ENCODE data around the gene FHL1.

Gene FHL1

DNA sequence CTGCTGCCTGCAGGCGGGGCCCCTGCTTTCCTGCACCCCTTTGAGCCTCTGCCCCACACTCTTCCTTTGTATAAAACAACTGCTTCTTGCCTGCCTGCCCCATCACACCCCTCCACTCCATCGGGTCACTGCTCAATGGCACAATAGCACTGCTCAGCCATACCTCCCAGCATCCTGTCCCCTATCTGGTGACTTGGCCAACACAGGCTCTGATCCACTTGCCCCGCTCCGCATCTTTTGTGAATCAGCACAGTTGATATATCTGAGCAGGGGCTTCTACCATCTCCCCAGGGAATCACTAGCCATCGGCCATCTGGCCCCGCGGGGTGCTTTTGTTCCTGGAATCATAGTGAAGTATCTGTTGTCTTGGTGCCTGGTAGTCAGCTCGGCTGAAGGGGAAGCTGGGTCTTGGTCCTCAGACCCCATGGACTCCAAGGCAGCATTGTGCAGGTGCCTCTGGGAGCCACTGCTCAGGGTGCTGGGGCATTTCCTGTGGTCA, 58.6 kb downstream of the FHL1 start:
- H4K20me1 ChIP-seq (ENCODE audit: insufficient read depth, low read length): no peaks in the 10 kb centered on the region
- H3K4me2 ChIP-seq (ENCODE audit: low read length): no peak overlapping the region
- H3K9me3 ChIP-seq (ENCODE audit: insufficient read depth, low read length): no peaks in the 10 kb centered on the region
- no peaks in the 10 kb centered on the region for H3K79me2 ChIP-seq (ENCODE audit: low read length)
- H3K9ac ChIP-seq (ENCODE audit: low read length): no peak overlapping the region
- no peak overlapping the region for H3K4me3 ChIP-seq (ENCODE audit: low read length)
- H3K27me3 ChIP-seq (ENCODE audit: low read depth, low read length): no peaks in the 10 kb centered on the region
- TF ChIP-seq, protein P1, sequence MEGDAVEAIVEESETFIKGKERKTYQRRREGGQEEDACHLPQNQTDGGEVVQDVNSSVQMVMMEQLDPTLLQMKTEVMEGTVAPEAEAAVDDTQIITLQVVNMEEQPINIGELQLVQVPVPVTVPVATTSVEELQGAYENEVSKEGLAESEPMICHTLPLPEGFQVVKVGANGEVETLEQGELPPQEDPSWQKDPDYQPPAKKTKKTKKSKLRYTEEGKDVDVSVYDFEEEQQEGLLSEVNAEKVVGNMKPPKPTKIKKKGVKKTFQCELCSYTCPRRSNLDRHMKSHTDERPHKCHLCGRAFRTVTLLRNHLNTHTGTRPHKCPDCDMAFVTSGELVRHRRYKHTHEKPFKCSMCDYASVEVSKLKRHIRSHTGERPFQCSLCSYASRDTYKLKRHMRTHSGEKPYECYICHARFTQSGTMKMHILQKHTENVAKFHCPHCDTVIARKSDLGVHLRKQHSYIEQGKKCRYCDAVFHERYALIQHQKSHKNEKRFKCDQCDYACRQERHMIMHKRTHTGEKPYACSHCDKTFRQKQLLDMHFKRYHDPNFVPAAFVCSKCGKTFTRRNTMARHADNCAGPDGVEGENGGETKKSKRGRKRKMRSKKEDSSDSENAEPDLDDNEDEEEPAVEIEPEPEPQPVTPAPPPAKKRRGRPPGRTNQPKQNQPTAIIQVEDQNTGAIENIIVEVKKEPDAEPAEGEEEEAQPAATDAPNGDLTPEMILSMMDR (IDR thresholded peaks at IDR 0.05; ENCODE audit: low read depth, low read length): no peak
- TF ChIP-seq EZH2phosphoT487 (IDR thresholded peaks at IDR 0.05; ENCODE audit: low read depth): no peak
- no peak overlapping the region for H3K27ac ChIP-seq (ENCODE audit: low read length)
- H3K36me3 ChIP-seq (replicated peaks; ENCODE audit: low read depth, low read length): no peaks in the 10 kb centered on the region
- H3K4me1 ChIP-seq (ENCODE audit: low read length): peaks cover 5% of the 10 kb centered on the region; the same call in 1 of the 2 replicates
- no peak overlapping the region for H2AFZ ChIP-seq (ENCODE audit: low read depth, low read length)

DNA sequence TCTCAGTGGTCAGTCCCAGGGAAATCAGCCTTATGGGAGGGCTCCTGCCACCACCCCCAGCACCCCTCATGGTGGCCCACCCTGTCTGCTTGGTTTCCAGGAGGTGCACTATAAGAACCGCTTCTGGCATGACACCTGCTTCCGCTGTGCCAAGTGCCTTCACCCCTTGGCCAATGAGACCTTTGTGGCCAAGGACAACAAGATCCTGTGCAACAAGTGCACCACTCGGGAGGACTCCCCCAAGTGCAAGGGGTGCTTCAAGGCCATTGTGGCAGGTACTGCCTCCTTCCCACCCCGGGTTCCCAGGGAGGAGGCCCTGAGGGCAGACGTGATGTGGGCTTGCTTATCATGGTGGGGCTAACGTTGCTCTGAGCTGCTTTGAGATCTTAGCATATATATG, 59.6 kb downstream of the FHL1 start:
- peaks cover 5% of the 10 kb centered on the region; the same call in 1 of the 2 replicates for H3K4me1 ChIP-seq (ENCODE audit: low read length)
- no peaks in the 10 kb centered on the region for H3K79me2 ChIP-seq (ENCODE audit: low read length)
- no peak overlapping the region for H3K4me3 ChIP-seq (ENCODE audit: low read length)
- TF ChIP-seq EZH2phosphoT487 (IDR thresholded peaks at IDR 0.05; ENCODE audit: low read depth): no peak
- TF ChIP-seq, protein P1 (IDR thresholded peaks at IDR 0.05; ENCODE audit: low read depth, low read length): no peak
- H3K4me2 ChIP-seq (ENCODE audit: low read length): no peak overlapping the region
- no peak overlapping the region for H3K27ac ChIP-seq (ENCODE audit: low read length)
- H4K20me1 ChIP-seq (ENCODE audit: insufficient read depth, low read length): no peaks in the 10 kb centered on the region
- no peak overlapping the region for H3K9ac ChIP-seq (ENCODE audit: low read length)
- H2AFZ ChIP-seq (ENCODE audit: low read depth, low read length): no peak overlapping the region
- no peaks in the 10 kb centered on the region for H3K9me3 ChIP-seq (ENCODE audit: insufficient read depth, low read length)
- H3K36me3 ChIP-seq (replicated peaks; ENCODE audit: low read depth, low read length): no peaks in the 10 kb centered on the region
- H3K27me3 ChIP-seq (ENCODE audit: low read depth, low read length): no peaks in the 10 kb centered on the region

DNA sequence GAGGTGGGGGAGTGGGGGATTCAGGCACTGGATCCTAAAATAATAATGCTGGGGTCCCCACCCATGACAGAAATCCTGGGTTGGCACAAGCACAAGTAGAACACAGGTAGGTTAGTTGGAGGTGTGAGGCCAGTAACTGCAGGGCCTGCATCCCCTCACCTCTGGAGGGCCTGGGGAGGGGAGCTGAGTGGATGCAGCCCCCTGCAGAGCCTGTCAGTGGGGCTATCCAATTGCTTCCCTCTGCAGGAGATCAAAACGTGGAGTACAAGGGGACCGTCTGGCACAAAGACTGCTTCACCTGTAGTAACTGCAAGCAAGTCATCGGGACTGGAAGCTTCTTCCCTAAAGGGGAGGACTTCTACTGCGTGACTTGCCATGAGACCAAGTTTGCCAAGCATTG, 60.2 kb downstream of the FHL1 start:
- Histone ChIP-seq H2AFZ (ENCODE audit: low read depth, low read length) (no peak overlapping the region), H3K9me3 (ENCODE audit: insufficient read depth, low read length) (no peaks in the 10 kb centered on the region), H3K27ac (ENCODE audit: low read length) (no peak overlapping the region), H3K9ac (ENCODE audit: low read length) (no peak overlapping the region), H3K27me3 (ENCODE audit: low read depth, low read length) (no peaks in the 10 kb centered on the region), H3K79me2 (ENCODE audit: low read length) (no peaks in the 10 kb centered on the region), H3K4me1 (ENCODE audit: low read length) (peaks cover 5% of the 10 kb centered on the region; the same call in 1 of the 2 replicates), H3K36me3 (replicated peaks; ENCODE audit: low read depth, low read length) (no peaks in the 10 kb centered on the region), H4K20me1 (ENCODE audit: insufficient read depth, low read length) (no peaks in the 10 kb centered on the region), H3K4me3 (ENCODE audit: low read length) (no peak overlapping the region), H3K4me2 (ENCODE audit: low read length) (no peak overlapping the region)
- TF ChIP-seq EZH2phosphoT487 (IDR thresholded peaks at IDR 0.05; ENCODE audit: low read depth): no peak
- TF ChIP-seq, protein P1 (IDR thresholded peaks at IDR 0.05; ENCODE audit: low read depth, low read length): no peak

DNA sequence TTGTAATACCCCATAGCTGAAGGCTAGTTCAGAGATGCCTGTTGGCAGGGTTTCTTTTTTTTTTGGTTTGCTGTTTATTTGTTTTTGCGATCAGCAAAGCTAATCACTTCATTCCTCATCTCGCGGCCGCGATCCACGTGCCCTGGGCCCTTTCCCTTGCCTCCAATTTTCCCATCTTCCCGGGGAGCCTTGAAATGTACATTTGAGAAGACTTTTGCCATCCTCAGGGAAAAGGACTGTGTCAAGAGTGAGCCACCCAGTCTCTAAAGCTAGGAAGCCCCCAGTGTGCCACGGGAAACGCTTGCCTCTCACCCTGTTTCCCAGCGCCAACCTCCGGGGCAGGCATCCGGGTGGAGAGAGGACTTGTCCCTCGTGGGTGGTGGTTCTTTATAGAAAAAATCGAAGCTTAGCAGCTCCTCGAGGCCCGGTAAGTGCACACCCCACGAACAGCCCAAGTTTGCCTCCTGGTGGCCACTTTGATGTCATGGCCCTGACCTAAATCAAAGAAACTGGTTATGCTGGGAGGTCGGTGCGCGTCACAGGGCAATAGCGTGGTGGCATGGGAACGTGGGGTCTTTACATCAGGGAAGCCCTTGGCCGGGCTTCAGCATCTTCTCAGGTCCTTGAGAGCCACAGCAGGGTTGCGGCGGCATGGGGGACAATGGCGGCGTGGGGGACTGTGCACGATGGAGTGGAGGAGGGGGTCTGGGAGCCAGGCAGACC, 61.8 kb downstream of the FHL1 start:
- no peak overlapping the region for H3K4me3 ChIP-seq (ENCODE audit: low read length)
- H3K27me3 ChIP-seq (ENCODE audit: low read depth, low read length): no peaks in the 10 kb centered on the region
- H3K27ac ChIP-seq (ENCODE audit: low read length): no peak overlapping the region
- H4K20me1 ChIP-seq (ENCODE audit: insufficient read depth, low read length): no peaks in the 10 kb centered on the region
- no peak overlapping the region for H3K9ac ChIP-seq (ENCODE audit: low read length)
- no peak for TF ChIP-seq EZH2phosphoT487 (IDR thresholded peaks at IDR 0.05; ENCODE audit: low read depth)
- TF ChIP-seq, protein P1 (IDR thresholded peaks at IDR 0.05; ENCODE audit: low read depth, low read length): peak; percentile 34
- H3K4me1 ChIP-seq (ENCODE audit: low read length): peaks cover 5% of the 10 kb centered on the region; the same call in 1 of the 2 replicates
- H3K4me2 ChIP-seq (ENCODE audit: low read length): no peak overlapping the region
- H3K9me3 ChIP-seq (ENCODE audit: insufficient read depth, low read length): no peaks in the 10 kb centered on the region
- no peak overlapping the region for H2AFZ ChIP-seq (ENCODE audit: low read depth, low read length)
- no peaks in the 10 kb centered on the region for H3K36me3 ChIP-seq (replicated peaks; ENCODE audit: low read depth, low read length)
- no peaks in the 10 kb centered on the region for H3K79me2 ChIP-seq (ENCODE audit: low read length)
